Fibroblast of skin of right quadriceps (primary cell): ENCODE data around the gene SH2D4B.

Source experiments
- DNase-seq: peaks from one replicate; pipeline ENCODE4 v3.0.0-alpha.2; 2013

Gene SH2D4B

DNA sequence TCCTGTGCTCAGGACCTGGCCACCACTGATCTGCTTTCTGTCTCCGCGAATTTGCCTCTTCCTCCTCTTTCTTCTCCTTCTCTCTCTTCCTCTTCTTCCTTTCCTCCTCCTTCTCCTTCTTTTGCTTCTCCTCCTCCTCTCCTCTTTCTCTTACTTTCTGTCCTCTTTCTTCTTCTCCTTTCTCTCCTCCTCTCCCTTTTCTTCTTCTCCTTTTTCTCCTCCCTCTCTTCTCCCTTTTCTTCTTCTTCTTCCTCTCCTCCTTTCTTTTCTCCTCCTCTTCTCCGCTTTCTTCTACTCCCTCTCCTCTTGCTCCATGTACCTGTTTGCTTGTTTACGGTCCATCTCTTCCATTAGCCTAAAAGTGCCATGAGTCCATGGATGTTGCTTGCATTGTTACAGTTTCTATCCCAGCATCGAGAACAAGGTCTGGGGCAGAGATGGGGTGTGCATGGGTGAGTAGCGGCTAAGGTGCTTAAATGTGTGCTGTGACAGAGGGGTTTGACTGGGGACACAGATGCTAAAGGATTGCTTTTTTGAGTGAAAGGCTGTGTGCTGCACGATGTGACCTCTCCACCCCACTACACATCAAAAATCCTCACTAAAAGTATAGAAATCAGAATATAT, 7.7 kb downstream of the SH2D4B start:
- no peak for DNase-seq

DNA sequence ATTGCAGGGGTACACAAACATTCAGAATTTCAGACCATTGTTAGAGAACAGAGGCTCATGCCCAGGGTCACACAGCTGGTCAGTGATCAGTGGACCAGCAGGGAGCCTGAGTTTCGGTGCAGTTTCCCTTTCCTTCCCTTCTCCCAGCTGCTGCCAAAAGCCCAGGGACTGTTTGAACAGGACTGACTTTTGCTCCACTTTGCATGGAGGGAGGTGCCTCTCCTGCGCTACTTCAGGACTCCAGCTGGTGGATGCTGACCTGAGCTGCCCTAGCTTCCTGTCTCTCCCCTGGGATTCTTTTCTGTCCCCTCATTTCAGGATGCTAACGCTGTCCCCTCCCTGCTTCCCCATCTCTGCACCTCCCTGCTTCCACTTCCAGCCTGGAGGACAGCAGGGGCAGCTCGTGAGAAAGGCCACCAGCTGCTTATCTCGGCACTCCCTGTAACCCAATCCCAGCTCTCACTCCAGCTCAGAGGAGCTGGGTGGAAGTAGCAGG, 14.5 kb downstream of the SH2D4B start:
- no peak for DNase-seq

DNA sequence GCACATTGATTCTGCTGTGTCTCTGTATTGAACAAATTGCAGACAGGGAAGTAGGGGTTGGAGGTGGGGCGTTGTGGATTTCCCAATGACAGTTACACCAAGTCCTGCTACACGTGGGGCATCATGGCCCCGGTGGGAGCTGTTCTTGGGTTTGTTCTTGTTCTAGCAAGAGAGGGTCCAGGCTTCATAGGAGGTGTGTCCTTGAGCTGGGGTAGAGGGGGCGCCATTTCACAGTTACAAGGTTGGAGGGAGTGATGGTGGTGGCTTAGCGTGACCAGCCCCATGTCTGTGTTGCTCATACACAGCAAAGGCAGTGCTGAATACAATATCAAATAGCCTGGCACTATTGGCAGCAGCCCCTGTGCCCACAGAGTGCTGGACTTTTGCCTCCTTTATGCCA, 15.7 kb downstream of the SH2D4B start:
- no peak for DNase-seq

DNA sequence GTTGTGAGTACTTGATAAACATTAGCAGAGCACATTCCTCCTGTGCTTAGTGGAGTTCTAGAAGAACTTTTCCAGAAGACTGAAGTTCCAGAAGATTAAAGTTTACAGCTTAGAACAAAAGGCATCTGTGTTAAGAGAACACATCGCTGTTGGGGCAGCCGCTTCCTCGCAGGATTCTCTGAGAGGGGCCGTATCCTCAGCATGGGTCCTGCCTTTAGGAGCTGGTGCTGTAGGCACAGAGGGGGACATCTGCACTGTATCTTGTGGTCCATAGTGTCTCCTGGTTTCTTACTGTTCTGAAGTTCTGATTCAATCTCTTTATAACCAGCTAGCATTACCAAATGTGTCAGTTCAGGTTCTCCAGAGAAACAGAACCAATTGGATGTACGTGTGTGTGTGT, 16.3 kb downstream of the SH2D4B start:
- DNase-seq: no peak

DNA sequence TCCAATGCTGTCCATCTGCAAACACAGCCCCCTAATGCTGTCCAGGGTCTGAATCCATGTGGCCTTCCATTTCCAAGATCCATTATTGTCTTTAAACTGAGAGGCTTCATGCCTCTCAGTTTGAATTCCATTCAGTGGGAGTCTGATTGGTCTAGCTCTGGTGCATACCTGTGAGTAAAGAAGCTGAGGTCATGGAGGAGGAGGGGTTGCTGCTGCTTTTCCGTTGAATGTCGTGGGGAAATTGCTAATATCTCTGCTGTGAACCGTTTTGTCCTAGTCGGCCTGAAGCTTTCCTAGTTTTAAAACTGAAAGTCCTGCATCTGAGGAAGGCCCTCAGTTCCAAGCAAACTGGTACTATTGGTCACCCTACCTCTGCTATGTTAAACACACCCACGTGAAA, 17.7 kb downstream of the SH2D4B start:
- DNase-seq: no peak

DNA sequence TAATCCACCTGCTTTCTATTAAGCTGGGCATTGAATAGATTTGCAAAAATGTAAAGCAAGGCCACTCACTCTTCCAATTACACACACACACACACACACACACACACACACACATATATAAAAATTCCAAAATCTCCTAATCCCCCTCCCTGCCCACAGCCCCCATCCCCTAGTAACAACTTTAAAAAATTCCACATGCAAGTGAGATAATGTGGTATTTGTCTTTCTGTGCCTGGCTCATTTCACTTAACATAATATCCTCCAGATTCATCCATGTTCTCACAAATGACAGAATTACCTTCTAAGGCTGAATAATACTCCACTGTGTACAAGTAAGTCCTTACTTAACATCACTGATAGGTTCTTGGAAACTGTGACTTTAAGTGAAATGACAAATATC, 24.2 kb downstream of the SH2D4B start:
- no peak for DNase-seq

DNA sequence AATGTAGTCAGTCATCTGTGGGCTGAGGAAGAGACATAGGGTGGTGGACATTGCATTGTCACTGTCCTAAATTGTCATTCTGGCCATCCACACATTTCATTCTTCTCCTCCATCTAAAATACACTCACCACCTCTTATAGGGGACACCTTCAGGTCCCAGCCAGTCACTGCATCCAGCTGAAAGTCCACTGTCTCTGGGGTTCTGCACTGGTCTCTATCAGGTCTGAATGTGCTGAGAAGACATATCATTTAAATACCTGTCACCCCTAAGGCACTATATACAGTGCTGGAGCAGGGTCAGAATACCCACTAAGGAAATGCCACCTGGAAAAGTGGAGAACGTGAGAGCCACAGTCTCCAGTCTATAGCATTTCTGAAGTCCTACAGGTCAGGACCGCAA, 29.6 kb downstream of the SH2D4B start:
- DNase-seq: no peak

DNA sequence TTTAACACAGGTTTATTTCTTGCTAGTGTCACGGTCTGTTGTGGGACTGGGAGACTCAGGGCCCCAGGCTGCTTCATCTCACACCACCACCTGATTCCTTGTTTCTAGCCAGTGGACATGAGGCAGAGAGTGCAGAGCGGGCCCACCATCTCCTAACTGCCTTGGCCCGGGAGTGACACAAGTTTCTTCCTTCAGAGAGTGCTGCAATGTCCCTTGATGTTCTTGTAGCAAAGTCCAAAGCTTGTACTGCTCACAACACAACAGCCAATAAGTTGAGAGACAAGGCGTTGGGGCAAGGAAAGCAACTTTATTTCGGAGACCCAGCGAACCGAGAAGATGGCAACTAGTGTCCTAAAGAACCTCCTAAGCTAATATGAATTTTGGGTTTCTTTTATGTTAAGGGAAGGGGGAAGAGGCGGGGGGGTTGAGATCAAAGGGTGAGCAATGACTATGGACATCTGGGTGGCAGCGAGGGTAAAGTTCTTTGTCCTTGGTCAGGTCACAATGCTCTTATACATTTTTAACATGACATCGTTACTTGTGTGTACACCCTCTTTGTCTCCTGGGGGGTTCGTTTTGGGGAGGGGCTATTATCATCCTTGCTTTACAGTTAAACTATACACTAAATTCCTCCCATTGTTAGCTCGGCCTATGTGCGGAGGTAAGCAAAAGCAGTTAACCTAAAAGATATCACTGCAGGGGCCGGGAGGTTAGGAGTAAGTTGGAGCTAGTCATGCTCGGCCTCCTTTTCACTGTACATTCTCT, 31.6 kb downstream of the SH2D4B start:
- DNase-seq: no peak

DNA sequence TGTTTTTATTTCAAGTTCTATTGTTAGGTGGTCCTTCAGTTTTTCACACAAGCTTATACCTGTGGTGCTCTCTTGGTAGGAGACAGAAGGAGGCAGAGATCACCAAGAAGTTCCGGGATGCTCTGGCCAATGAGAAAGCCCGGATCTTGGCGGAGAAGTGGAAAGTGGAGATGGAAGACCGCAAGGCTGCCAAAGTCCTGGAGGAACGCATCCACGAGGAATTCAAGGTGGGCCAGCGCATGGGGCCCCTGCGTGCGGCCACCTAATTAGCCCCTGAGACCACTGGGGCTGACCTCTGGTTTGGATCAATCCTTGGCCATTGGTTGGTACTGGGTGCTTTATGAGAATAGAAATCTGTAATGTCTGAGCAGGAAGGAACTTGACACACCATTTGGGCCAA, 33.6 kb downstream of the SH2D4B start:
- no peak for DNase-seq

DNA sequence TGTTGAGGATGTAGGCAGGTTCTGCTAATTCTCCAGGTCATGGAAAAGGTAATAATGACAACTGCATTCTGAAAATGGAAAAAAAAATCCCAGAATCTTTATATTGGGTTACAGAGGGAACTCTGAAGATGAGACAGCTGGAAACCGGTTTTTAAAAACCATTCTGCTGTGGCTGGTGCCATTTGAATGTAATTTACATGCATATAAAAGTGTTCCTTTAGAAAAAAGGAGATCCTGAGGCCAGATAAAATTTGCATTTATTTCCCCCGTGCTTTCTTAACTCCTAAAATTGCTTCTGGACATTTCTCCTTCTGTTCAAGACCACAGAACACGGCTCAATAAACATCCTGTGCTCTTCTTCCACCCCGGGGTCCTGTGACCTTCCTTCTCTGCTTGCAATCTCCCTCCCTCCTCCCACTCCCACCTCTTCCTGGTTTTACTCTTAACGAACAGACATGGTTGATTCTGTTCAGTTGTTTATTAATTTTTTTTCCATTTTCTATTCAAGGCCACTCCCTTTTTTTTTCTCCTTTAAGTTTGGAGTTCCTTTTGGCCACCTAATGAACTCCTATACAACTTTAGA, 41.6 kb downstream of the SH2D4B start:
- DNase-seq: no peak

DNA sequence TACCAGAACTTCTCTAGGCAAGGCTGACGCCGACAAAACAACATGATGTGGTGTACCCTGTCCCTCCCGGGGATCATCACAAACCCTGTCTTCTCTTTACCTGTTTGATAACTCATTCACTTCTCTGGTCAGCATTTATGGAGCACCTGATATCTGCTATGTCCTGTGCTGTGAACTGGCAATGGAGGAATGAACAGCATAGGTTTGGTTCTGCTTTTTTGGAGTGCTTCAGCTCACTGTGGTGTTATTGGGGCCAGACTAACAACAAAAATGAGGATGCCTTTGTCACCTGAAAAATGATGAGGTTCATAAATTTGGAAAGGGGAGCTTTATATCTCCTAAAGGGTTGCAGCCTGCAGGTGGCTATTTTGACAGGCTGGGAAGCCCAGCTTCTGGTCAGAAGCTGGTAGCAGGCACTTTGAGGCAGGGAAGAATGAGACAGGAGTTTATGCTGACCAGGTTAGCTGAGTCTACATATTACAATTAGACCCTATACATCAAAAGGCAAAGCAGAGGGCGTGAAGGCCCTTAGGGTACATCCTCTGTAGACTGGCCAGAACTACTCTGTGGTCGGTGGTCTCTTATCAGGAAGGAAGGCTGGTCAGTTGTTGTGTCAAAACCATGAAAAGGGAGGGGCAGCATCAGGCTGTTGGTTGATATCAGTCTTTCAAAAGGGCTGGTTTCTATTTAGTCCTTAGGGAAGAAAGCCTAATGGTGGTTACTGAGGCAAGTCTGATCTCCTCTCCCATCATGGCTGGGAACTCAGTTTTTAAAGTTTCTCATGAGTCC, 42.3 kb downstream of the SH2D4B start:
- no peak for DNase-seq

DNA sequence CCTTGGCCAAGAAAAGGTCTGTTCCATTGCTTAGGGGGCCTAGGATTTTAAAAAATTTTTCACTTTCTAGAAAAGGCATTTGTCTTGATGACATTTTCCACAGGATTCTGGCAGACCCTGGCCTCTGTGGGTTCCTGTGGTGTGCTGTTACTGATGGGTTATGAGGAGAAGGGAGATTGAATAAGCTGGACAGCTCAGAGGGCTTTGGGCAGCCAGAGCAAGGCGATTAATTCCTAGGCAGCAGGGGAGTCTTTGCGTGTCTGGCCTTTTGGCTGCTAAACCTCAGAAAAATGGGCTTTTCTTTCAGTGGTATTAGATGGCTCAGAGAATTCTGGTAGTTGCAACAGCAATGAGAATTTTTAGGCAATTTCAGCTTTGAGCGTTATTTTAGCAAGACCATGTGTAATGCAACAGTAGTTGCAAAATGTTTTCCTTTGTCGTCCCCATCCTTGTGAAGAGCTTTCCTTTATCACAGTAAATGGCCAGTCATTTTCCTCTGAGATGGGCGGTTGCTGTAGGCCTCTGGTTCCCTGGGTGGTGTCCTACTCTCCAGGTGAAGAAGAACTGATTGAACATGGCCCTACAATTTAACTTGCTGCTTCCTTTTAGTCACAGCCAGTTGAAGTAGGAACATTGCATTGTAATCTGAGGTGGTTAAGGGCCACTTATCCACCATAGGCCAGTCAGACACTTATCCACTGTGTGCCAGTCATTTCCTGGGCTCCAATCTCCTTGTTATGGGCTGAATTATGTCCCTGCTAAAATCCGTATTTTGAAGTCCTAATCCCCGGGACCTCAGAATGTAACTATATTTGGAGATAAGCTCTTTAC, 43.2 kb downstream of the SH2D4B start:
- no peak for DNase-seq

DNA sequence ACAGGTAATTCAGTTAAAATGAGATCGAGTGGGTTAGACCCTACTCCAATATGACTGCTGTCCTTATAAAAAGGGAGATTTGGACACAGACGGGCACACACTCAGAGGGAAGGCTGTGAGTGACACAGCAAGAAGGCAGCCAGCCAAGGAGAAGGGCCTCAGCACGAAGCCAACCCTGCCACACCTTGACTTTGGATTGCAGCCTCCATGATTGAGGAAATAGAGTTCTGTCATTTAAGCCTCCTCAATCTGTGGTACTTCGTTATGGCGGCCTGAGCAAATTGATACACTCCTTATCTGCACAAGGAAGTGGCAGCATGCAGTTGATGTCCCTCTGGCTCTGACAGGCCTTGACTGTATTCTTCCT, 43.8 kb downstream of the SH2D4B start:
- no peak for DNase-seq

DNA sequence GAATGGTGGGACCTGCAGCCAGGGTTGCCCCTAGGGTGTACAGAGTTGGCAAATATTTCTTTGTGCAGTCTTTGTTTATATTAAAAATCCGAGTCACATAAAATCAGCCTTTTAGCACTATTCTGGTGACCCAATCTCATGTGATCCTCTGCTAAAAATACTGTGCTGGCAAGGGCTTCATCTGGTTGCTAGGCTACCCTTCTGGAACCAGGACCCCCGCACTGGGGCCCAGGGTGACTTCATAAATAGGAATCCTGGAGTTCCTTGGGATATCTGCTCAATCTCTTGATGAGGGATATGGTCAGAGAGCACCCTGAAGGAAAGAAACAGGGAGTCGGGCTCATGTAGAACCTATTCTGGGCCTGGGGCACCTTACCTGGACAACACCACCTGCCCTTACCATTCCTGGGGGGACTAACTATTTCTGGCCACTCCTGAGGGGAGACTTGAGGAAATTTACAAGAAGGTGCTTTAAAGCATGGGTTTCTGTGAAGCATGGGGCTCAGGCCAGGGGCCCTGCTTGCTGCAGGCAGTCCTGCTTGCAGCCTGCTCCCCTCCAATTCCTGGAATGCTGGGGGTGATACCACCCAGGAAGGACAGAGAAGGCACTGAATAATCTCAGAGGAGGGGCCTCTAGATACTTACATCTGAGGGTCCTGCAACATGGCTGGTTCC, 44.7 kb downstream of the SH2D4B start:
- no peak for DNase-seq

DNA sequence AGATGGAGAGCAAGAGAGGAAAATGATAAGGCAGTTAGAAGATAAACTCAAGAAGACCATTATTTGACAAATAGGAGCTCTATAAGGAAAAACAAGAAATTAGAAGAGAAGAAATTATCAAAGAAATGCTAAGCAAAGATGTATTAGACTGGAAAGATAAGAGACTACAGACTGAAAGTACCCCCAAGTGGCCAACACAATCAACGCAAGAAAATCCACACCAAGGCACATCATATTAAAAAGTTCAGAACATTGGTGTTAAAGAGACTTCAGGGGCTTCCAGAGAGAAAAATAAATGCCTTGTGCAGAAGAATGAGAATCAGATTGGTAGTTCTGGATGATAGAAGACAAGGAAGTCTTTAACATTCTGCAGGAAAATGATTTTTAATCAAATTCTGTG, 46.0 kb downstream of the SH2D4B start:
- no peak for DNase-seq

DNA sequence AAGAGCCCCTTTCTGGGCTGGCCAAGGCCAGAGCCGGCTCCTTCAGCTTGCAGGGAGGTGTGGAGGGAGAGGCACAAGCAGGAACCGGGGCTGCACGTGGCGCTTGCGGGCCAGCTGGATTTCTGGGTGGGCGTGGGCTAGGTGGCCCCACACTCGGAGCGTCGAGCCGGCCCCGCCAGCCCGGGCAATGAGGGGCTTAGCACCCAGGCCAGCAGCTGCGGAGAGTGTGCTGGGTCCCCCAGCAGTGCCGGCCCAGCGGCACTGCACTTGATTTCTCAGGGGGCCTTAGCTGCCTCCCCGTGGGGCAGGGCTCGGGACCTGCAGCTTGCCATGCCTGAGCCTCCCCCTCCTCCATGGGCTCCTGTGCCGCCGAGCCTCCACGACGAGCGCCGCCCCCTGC, 48.1 kb downstream of the SH2D4B start:
- no peak for DNase-seq

DNA sequence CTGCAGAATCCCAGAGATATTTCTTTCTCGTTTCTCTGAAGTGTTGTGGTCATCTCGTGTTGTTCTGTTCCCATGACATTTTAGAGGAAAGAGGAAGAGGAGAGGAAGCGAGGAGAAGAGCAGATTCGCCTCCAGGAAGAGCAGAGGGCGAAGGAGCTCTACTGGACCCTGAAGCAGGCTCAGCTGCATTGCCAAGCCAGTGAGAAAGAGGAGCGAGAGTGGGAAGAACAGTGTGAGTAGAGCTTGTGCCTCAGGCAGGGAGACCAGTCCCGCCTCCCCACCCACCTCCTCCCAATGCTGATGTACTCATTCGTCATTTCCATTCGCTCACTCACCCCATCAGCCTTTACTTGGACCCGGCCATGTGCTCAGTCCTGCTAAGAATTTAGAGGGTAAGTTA, 50.8 kb downstream of the SH2D4B start:
- DNase-seq: no peak

DNA sequence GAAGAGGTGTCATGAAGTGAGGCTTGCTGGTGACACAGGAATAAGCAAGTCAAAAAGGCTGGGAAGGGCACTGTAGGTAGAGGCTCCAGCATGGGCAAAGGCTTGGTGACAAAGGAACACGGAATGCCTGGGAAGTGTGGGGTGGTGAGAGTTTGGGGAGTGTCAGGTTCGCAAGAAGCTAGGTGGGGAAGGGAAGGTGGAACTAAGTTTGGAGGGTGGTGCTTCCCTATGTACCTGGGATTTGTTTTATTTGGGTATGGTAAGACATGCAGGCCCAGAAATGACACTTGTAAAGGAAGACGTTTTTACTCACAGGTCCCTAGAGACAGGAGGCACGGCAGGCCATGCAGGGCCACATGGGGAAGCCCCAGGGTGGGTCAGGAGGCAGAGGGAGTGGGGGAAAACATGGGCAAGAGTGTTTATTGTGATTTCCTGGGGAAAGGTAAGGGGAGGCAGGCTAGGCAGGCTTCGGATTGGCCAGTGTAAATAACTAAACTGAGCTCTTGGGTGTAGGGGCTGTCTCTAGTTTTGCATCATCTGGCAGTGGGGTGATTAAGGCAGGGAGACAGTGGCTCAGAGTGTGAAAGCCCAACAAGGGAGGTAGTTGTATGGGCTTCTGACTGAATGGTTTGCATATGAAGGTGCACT, 52.1 kb downstream of the SH2D4B start:
- no peak for DNase-seq

DNA sequence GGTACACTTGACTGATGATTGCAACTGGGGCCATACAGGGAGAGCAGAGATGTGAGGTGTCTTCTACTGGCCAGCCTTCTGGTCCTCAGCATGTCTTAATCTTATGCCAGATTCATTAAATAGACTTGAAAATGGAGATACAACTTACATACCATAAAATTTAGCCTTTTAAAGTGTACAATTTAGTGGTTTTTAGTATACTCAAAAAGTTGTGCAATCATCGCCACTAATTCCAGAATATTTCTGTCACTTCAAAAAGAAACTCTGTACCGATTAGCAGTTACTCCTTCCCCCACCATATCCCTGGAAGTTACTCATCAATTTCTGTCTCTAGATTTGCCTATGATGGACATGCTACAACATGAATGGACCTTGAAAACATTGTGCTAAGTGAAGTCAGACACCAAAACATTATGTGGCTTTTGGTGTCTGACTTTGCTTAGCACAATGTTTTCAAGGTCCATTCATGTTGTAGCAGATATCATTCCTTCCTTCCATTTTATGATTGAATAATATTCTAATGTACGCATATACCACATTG, 53.0 kb downstream of the SH2D4B start:
- no peak for DNase-seq

DNA sequence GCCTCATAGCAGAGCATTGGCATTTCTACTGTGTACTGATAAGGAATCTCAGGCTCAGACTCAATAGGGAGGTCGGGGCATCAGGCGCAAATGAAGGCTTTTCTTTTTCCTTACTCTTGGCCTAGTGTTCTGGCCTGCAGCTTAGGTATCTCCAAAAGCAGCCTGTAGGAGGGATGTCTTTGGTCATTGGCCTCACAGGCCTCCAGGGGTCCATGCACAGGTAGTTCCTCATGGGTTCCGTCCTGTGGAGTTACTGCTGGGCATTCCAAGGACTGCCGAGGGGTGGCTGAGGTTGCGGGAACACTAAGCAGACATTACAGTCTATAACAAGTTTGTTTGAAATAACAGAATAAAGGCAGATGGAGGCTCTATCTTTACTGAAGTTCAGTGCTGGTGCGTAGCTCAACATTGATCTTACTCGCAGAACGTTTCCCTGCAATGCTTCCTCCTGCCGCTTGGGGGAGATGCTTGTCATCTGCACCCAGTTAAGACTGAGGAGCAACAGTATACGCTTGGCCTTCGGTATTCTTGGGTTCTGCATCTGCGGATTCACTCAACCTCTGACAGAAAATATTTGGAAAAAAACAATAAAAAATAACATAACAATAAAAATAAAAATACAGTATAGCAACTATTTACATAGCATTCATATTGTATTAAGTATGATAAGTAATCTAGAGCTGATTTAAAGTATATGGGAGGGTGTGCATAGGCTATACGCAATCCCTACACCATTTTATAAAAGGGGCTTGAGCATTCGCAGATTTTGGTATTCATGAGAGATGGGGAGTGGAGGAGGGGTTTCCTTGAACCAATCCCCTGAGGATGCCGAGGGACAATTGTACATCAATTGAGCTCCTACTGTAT, 58.9 kb downstream of the SH2D4B start:
- peak; percentile 22 for DNase-seq
